H1 (cell line): Measurements from ENCODE around the gene GABRR3. TPM values are rescaled to one million over a fixed set of nuclear protein-coding genes. Genes with fewer than 3 reads are reported as not detected.

Experiments used
- CTCF ChIA-PET: fragments of 300-600 bp; sonication (Branson Sonifier 250); formaldehyde crosslinking; loops from one replicate; lab custom pipeline; 2021; ENCODE audit not compliant: partially characterized antibody; lab: Charles Lee
- POLR2A ChIA-PET: fragments of 300-600 bp; sonication (Branson Sonifier 250); formaldehyde crosslinking; loops from one replicate; lab custom pipeline; 2021; ENCODE audit warnings: inconsistent platforms; ENCODE audit not compliant: partially characterized antibody; lab: Charles Lee
- DNase-seq, 2 experiments: peaks; one replicate each; pipeline versions ENCODE4 v3.0.0 to v3.0.0-alpha.2; 2010 to 2022; ENCODE audit warnings: low spot score in 2 of 2, low read depth in 1 of 2, mixed read lengths in 1 of 2
- FAIRE-seq: peaks from 2 replicates; lab custom pipeline; 2011; peaks lifted over from hg19 to GRCh38; lab: Jason Lieb, UNC
- H2AFZ ChIP-seq: 2 replicates; pipeline ENCODE4 v1.8.1; 2012; ENCODE audit warnings: low read length, inconsistent platforms
- H2AK5ac ChIP-seq: 2 replicates; pipeline ENCODE4 v1.6.1; 2013; ENCODE audit warnings: low read depth, low read length
- H2BK120ac ChIP-seq: replicated peaks from 2 replicates; pipeline ENCODE3; 2013; ENCODE audit warnings: low read depth, low read length, inconsistent platforms
- H2BK12ac ChIP-seq: 2 replicates; pipeline ENCODE4 v1.6.1; 2013; ENCODE audit warnings: low read depth, low read length
- H2BK15ac ChIP-seq: 2 replicates; pipeline ENCODE4 v1.6.1; 2013; ENCODE audit warnings: low read length
- H2BK20ac ChIP-seq: 2 replicates; pipeline ENCODE4 v1.6.1; 2013; ENCODE audit warnings: low read length
- H2BK5ac ChIP-seq: 2 replicates; pipeline ENCODE4 v1.6.1; 2013; ENCODE audit warnings: low read depth, low read length
- H3K14ac ChIP-seq: 2 replicates; pipeline ENCODE4 v1.6.1; 2013; ENCODE audit warnings: inconsistent platforms; ENCODE audit not compliant: insufficient read length
- H3K18ac ChIP-seq: 2 replicates; pipeline ENCODE4 v1.6.1; 2013; ENCODE audit warnings: low read length; ENCODE audit errors: extremely low read depth
- H3K23ac ChIP-seq: 2 replicates; pipeline ENCODE4 v1.6.1; 2013; ENCODE audit warnings: inconsistent platforms; ENCODE audit not compliant: insufficient read length
- H3K23me2 ChIP-seq: 2 replicates; pipeline ENCODE4 v1.6.1; 2013; ENCODE audit warnings: low read depth, low read length
- H3K27ac ChIP-seq: 2 replicates; pipeline ENCODE4 v1.6.1; 2011; ENCODE audit warnings: low read depth, low read length, inconsistent platforms
- H3K27me3 ChIP-seq, 4 experiments: replicated peaks in 1 of 4; 1 replicate in 1 of 4; 2 replicates in 3 of 4; pipeline versions ENCODE4 v1.6.1 to v1.8.1; 2011 to 2013; ENCODE audit warnings: low read length in 3 of 4, mild to moderate bottlenecking in 3 of 4, inconsistent platforms in 2 of 4, mixed read lengths in 2 of 4, moderate library complexity in 1 of 4; ENCODE audit not compliant: control insufficient read depth in 3 of 4, insufficient read depth in 3 of 4; ENCODE audit errors: extremely low read depth in 1 of 4
- H3K36me3 ChIP-seq, 4 experiments: 2 replicates each; pipeline versions ENCODE4 v1.6.1 to v1.8.1; 2011 to 2013; ENCODE audit warnings: mild to moderate bottlenecking in 4 of 4, low read length in 3 of 4, moderate library complexity in 2 of 4, control low read depth in 1 of 4, inconsistent platforms in 1 of 4; ENCODE audit not compliant: insufficient read depth in 4 of 4, control insufficient read depth in 2 of 4
- H3K4ac ChIP-seq: replicated peaks from 2 replicates; pipeline ENCODE3; 2013; ENCODE audit warnings: low read length, low read depth, mixed read lengths, inconsistent platforms; ENCODE audit not compliant: insufficient read length
- H3K4me1 ChIP-seq, 4 experiments: replicated peaks in 1 of 4; 1 replicate in 1 of 4; 2 replicates in 3 of 4; pipeline versions ENCODE4 v1.6.1 to v1.8.1; 2011 to 2013; ENCODE audit warnings: low read length in 3 of 4, inconsistent platforms in 2 of 4, mixed read lengths in 1 of 4; ENCODE audit not compliant: insufficient read depth in 4 of 4, control insufficient read depth in 3 of 4
- H3K4me2 ChIP-seq, 2 experiments: 2 replicates each; pipeline versions ENCODE4 v1.6.1 to v1.8.1; 2011 to 2013; ENCODE audit warnings: low read depth in 2 of 2, low read length in 2 of 2, control low read depth in 1 of 2, inconsistent platforms in 1 of 2, mild to moderate bottlenecking in 1 of 2; ENCODE audit not compliant: insufficient read depth in 1 of 2
- H3K4me3 ChIP-seq, 4 experiments: fragments of 200-600, 300-600 bp in 1 of 4; sonication (generic), shearing (Covaris generic), sonication (Bioruptor Twin) in 1 of 4; 2 replicates each; pipeline versions ENCODE4 v1.5.1 to v1.8.1; 2011 to 2016; ENCODE audit warnings: low read length in 4 of 4, low read depth in 3 of 4, control low read depth in 2 of 4, inconsistent platforms in 2 of 4, mild to moderate bottlenecking in 2 of 4, mixed read lengths in 1 of 4, moderate library complexity in 1 of 4; ENCODE audit not compliant: insufficient read depth in 2 of 4; ENCODE audit errors: extremely low read depth in 1 of 4
- H3K56ac ChIP-seq: replicated peaks from 2 replicates; pipeline ENCODE3; 2013; ENCODE audit warnings: low read depth, mild to moderate bottlenecking, mixed read lengths, low read length, inconsistent platforms; ENCODE audit not compliant: insufficient read length
- H3K79me1 ChIP-seq: 2 replicates; pipeline ENCODE4 v1.6.1; 2013; ENCODE audit warnings: low read depth, low read length, control low read depth
- H3K79me2 ChIP-seq, 2 experiments: 2 replicates each; pipeline versions ENCODE4 v1.6.1 to v1.8.1; 2012 to 2013; ENCODE audit warnings: low read length in 2 of 2, mild to moderate bottlenecking in 2 of 2, inconsistent platforms in 1 of 2; ENCODE audit not compliant: insufficient read depth in 2 of 2, control insufficient read depth in 1 of 2
- H3K9ac ChIP-seq, 4 experiments: replicated peaks in 1 of 4; 1 replicate in 1 of 4; 2 replicates in 3 of 4; pipeline versions ENCODE4 v1.6.1 to v1.8.1; 2011 to 2013; ENCODE audit warnings: low read depth in 3 of 4, low read length in 3 of 4, control low read depth in 2 of 4, mild to moderate bottlenecking in 2 of 4, moderate library complexity in 2 of 4, inconsistent platforms in 1 of 4; ENCODE audit errors: extremely low read depth in 1 of 4
- H3K9me3 ChIP-seq, 2 experiments: 2 replicates each; pipeline versions ENCODE4 v1.6.1 to v1.8.1; 2012 to 2013; ENCODE audit warnings: mild to moderate bottlenecking in 2 of 2, moderate library complexity in 2 of 2, control low read depth in 1 of 2, inconsistent platforms in 1 of 2, low read depth in 1 of 2, low read length in 1 of 2, mixed read lengths in 1 of 2; ENCODE audit not compliant: insufficient read depth in 2 of 2
- H4K20me1 ChIP-seq, 2 experiments: replicated peaks in 1 of 2; 2 replicates each; pipeline versions ENCODE3 to v1.8.1; 2011 to 2013; ENCODE audit warnings: inconsistent platforms in 2 of 2, low read length in 2 of 2, mild to moderate bottlenecking in 1 of 2; ENCODE audit not compliant: insufficient read depth in 2 of 2, control insufficient read depth in 1 of 2
- H4K5ac ChIP-seq: 2 replicates; pipeline ENCODE4 v1.6.1; 2013; ENCODE audit warnings: low read length, low read depth, mixed read lengths, inconsistent platforms; ENCODE audit not compliant: insufficient read length
- H4K8ac ChIP-seq: 2 replicates; pipeline ENCODE4 v1.8.0; 2013; ENCODE audit warnings: mild to moderate bottlenecking, moderate library complexity, low read length, inconsistent platforms; ENCODE audit not compliant: insufficient read depth; ENCODE audit errors: extremely low read depth
- H4K91ac ChIP-seq: replicated peaks from 2 replicates; pipeline ENCODE3; 2013; ENCODE audit warnings: low read length, mixed read lengths, inconsistent platforms; ENCODE audit not compliant: insufficient read length
- MAFK ChIP-seq: IDR thresholded peaks from 2 replicates; pipeline ENCODE4 v1.6.1; 2012; ENCODE audit warnings: low read depth, mild to moderate bottlenecking, improper control_type of control experiment, low read length
- RFX5 ChIP-seq: IDR thresholded peaks from 2 replicates; pipeline ENCODE4 v1.6.1; 2011; ENCODE audit warnings: low read depth, low read length, improper control_type of control experiment, borderline replicate concordance
- WGBS, 2 experiments: shearing (Covaris generic) in 1 of 2; methylation state at CpG; one replicate each; pipeline versions ENCODE4 v1.1.6 to v1.1.7; 2013 to 2015; ENCODE audit warnings: low lambda C conversion rate in 2 of 2, mixed read lengths in 2 of 2, inconsistent platforms in 1 of 2, low coverage in 1 of 2, missing lambda C conversion rate in 1 of 2; ENCODE audit not compliant: insufficient replicate concordance in 2 of 2, insufficient coverage in 1 of 2, insufficient read length in 1 of 2; ENCODE audit errors: extremely low coverage in 1 of 2, missing lambda C conversion rate in 1 of 2; 5-methylcytosine and 5-hydroxymethylcytosine counted together
- polyA plus RNA-seq, 7 experiments: library from polyadenylated mRNA; depleted of rRNA in 3 of 7; stranded (reverse) in 5 of 7; unstranded in 2 of 7; fragments of >200 nt in 5 of 7; fragments of 200-250 nt in 2 of 7; gene quantifications; 1 replicate in 5 of 7; 2 replicates in 1 of 7; 4 replicates in 1 of 7; pipeline versions ENCODE4 v1.2.1 to v1.2.3, GENCODE V29; 2011 to 2013; ENCODE audit warnings: missing spikeins in 2 of 7, mixed read lengths in 2 of 7
- total RNA-seq: library from RNA; stranded (reverse); fragmentation: NEBNext Ultra II Directional; extraction: Animal tissue kit (Norgen Biotek cat#: 25700); gene quantifications from 2 replicates; pipeline ENCODE4 v1.2.1, GENCODE V29; 2021

The GABRR3 gene
- total and polyA plus RNA-seq, 2 of the 8 experiments (the other 6 are each of a cell fraction or from before 2014, with no cell fraction given) = not detected

- H2BK15ac ChIP-seq = no peak overlapping the region
- no peak overlapping the region for H4K8ac ChIP-seq
- H2BK120ac ChIP-seq = no peak overlapping the region
- no peak overlapping the region for H2BK20ac ChIP-seq
- no peak overlapping the region for H4K5ac ChIP-seq
- H3K4ac ChIP-seq = no peak overlapping the region
- no peak overlapping the region for H3K56ac ChIP-seq
- H3K9me3 ChIP-seq = no peaks in the 10 kb centered on the region
- DNase-seq = no peak
- H3K23ac ChIP-seq = no peak overlapping the region
- no peak overlapping the region for H2BK12ac ChIP-seq
- no peak overlapping the region for H3K14ac ChIP-seq
- H3K9ac ChIP-seq = no peak overlapping the region
- H3K18ac ChIP-seq = no peak overlapping the region
- 100% methylated on average over 1 of the region's 1 CpG; no CpG with 5 or more reads in 1 of the 2 experiments for WGBS, 2 experiments
- H4K91ac ChIP-seq = no peak overlapping the region
- H3K36me3 ChIP-seq = 0 out of 8 replicates have a peak, but pooled peaks cover 0 to 3% (median 0%) of the 10 kb centered on the region in 4 experiments
- TF ChIP-seq MAFK (no peak), RFX5 (no peak)
- FAIRE-seq = no peak
- no peak overlapping the region for H2AFZ ChIP-seq
- H4K20me1 ChIP-seq = no peaks in the 10 kb centered on the region
- H2BK5ac ChIP-seq = no peak overlapping the region
- H3K4me2 ChIP-seq = no peak overlapping the region
- H3K27ac ChIP-seq = no peak overlapping the region
- no peak overlapping the region for H2AK5ac ChIP-seq
- no peaks in the 10 kb centered on the region for H3K27me3 ChIP-seq
- H3K4me3 ChIP-seq = no peak overlapping the region
- POLR2A ChIA-PET = interaction anchor here (0.8 kb wide), 1 partner anchor 85 kb away, joined by 3 read pairs; no protein-coding TSS in a partner anchor
- H3K23me2 ChIP-seq = no peaks in the 10 kb centered on the region; the same call in 1 of the 2 replicates
- H3K79me1 ChIP-seq = no peaks in the 10 kb centered on the region
- CTCF ChIA-PET = interaction anchor here (1.0 to 1.5 kb wide), 3 partner anchors 32 to 142 kb away, joined by 3 to 4 read pairs (median 3); no protein-coding TSS in a partner anchor
- no peaks in the 10 kb centered on the region for H3K4me1 ChIP-seq
- H3K79me2 ChIP-seq = no peaks in the 10 kb centered on the region
These were observed 99.3 kb downstream of the GABRR3 start for GRCh38 chr3:97935842-97936241.

Other genes starting within 250 kb of the GABRR3 start
- 8.0 and 9.6 TPM in 2 replicates for gene CRYBG3, start 213.3 kb downstream of the GABRR3 start, total RNA-seq
- 1.1 and 2.1 TPM in 2 replicates for gene CRYBG3, start 213.3 kb downstream of the GABRR3 start, polyA plus RNA-seq (2011; rRNA removed)
- 15.5 and 16.4 TPM in 2 replicates for gene RIOX2, start 62.9 kb downstream of the GABRR3 start, total RNA-seq
- 3.2 and 3.8 TPM in 2 replicates for gene RIOX2, start 62.9 kb downstream of the GABRR3 start, polyA plus RNA-seq (2011; rRNA removed)
- gene OR5AC2, start 51.9 kb upstream of the GABRR3 start, total RNA-seq = not detected in 2 replicates
- not detected in 2 replicates for gene OR5AC2, start 51.9 kb upstream of the GABRR3 start, polyA plus RNA-seq (2011; rRNA removed)
- not detected in 2 replicates for gene OR5H1, start 95.4 kb upstream of the GABRR3 start, total RNA-seq
- gene OR5H1, start 95.4 kb upstream of the GABRR3 start, polyA plus RNA-seq (2011; rRNA removed) = not detected in 2 replicates
- not detected in 2 replicates for gene OR5H14, start 112.2 kb upstream of the GABRR3 start, total RNA-seq
- gene OR5H14, start 112.2 kb upstream of the GABRR3 start, polyA plus RNA-seq (2011; rRNA removed) = not detected in 2 replicates
- not detected in 2 replicates for gene OR5H15, start 131.4 kb upstream of the GABRR3 start, total RNA-seq
- not detected in 2 replicates for gene OR5H15, start 131.4 kb upstream of the GABRR3 start, polyA plus RNA-seq (2011; rRNA removed)
- gene OR5H6, start 228.9 kb upstream of the GABRR3 start, total RNA-seq = not detected in 2 replicates
- gene OR5H6, start 228.9 kb upstream of the GABRR3 start, polyA plus RNA-seq (2011; rRNA removed) = 0.06 TPM in 1 of 2 replicates, not detected in the other
- not detected in 2 replicates for gene OR5H2, start 247.2 kb upstream of the GABRR3 start, total RNA-seq
- gene OR5H2, start 247.2 kb upstream of the GABRR3 start, polyA plus RNA-seq (2011; rRNA removed) = not detected in 2 replicates